ENCODE data around the gene PTRHD1.

The PTRHD1 gene

GRCh38 chr2:24756789-24757188 is 36.4 kb downstream of the PTRHD1 start:
- Histone ChIP-seq H3K36me3 (ENCODE audit: insufficient read depth, low read length) (no peaks in the 10 kb centered on the region), H3K4me3 (ENCODE audit: low read depth, low read length) (no peak overlapping the region)

DNA sequence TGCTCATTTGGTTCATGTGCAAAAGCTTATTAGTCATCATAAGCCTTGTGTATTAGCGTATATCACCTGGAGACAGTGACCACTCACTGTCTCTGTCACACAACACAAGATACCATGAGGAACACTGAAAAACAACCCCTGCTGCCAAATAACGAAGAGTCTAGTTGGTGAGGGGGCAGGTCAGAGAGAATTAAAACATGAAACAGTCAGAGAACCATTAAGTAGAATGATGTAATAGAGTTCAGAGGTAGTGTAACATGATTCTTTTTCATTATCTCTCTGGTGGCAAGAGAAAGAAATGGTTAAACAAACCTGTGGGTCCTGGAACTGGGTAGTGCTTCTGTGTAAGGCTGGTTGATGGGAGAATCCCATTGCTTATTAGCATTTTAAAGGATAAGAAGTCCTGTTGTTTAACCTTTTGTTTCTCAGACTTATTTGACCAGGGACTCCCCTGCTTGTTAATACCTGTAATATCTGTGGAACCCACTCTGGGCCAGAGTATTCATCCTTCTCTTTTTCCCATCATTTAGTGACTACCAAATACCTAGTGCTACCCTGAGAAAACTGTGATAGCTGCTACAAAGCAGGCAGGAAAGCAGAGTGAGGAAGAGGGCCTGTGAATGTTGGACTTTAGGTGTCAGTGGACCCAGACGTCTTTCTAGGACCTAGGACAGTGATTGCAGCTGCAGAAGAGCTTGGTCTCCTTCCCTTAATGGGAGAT is 38.0 kb downstream of the PTRHD1 start:
- Histone ChIP-seq H2AFZ (ENCODE audit: low read length, unreplicated experiment) (no peak overlapping the region), H3K79me2 (ENCODE audit: control insufficient read depth, insufficient read depth, low read length, unreplicated experiment) (no peaks in the 10 kb centered on the region), H3K4me1 (ENCODE audit: control insufficient read depth, insufficient read depth, low read length, unreplicated experiment) (no peaks in the 10 kb centered on the region), H3K4me3 (ENCODE audit: low read depth, low read length) (no peak overlapping the region), H3K27ac (ENCODE audit: low read depth, low read length) (no peak overlapping the region), H3K36me3 (ENCODE audit: insufficient read depth, low read length) (no peaks in the 10 kb centered on the region), H3K27me3 (ENCODE audit: insufficient read depth, low read length) (no peaks in the 10 kb centered on the region)

More at GRCh38 chr2:24756789-24757188, 36.4 kb downstream of the PTRHD1 start:
- Histone ChIP-seq H2AFZ (ENCODE audit: low read length, unreplicated experiment) (no peak overlapping the region), H3K27ac (ENCODE audit: low read depth, low read length) (no peak overlapping the region), H3K79me2 (ENCODE audit: control insufficient read depth, insufficient read depth, low read length, unreplicated experiment) (no peaks in the 10 kb centered on the region), H3K4me1 (ENCODE audit: control insufficient read depth, insufficient read depth, low read length, unreplicated experiment) (no peaks in the 10 kb centered on the region), H3K27me3 (ENCODE audit: insufficient read depth, low read length) (no peaks in the 10 kb centered on the region)

DNA sequence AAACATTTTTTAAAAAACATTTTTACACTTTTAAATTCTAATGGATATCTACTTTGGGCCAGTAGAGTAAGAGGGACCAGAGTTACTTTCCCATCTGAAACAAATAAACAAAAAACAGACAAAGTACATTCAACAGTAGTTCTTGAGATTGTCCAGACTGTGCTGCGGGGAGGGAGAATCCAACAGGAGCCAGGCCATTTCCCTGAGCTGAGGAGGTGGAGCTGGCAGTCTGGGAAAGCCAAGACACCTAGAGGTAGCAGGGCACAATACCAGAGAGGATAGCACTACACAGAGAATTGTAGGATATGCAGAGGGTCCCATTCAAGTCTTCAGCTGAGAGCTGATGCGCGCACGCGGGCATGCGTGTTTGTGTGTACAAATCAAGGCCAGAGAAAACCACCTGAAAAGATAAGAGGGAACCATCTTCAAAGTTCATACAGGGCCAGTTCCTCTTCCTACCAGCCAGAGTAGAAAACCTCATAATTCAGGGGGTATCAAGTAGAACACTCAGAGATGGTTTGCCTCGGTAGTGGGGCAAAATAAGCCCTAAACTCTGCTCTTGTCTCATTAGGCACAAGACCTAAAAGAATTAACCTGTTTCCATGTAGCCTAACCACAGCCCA is 44.0 kb downstream of the PTRHD1 start:
- Histone ChIP-seq H3K27me3 (ENCODE audit: insufficient read depth, low read length) (no peaks in the 10 kb centered on the region), H3K36me3 (ENCODE audit: insufficient read depth, low read length) (no peaks in the 10 kb centered on the region), H2AFZ (ENCODE audit: low read length, unreplicated experiment) (no peak overlapping the region), H3K27ac (ENCODE audit: low read depth, low read length) (no peak overlapping the region), H3K79me2 (ENCODE audit: control insufficient read depth, insufficient read depth, low read length, unreplicated experiment) (no peaks in the 10 kb centered on the region), H3K4me1 (ENCODE audit: control insufficient read depth, insufficient read depth, low read length, unreplicated experiment) (no peaks in the 10 kb centered on the region), H3K4me3 (ENCODE audit: low read depth, low read length) (no peak overlapping the region)

GRCh38 chr2:24747299-24747698 is 45.9 kb downstream of the PTRHD1 start:
- Histone ChIP-seq H2AFZ (ENCODE audit: low read length, unreplicated experiment) (no peak overlapping the region), H3K79me2 (ENCODE audit: control insufficient read depth, insufficient read depth, low read length, unreplicated experiment) (no peaks in the 10 kb centered on the region), H3K27ac (ENCODE audit: low read depth, low read length) (no peak overlapping the region), H3K4me3 (ENCODE audit: low read depth, low read length) (no peak overlapping the region), H3K4me1 (ENCODE audit: control insufficient read depth, insufficient read depth, low read length, unreplicated experiment) (no peaks in the 10 kb centered on the region), H3K36me3 (ENCODE audit: insufficient read depth, low read length) (no peaks in the 10 kb centered on the region), H3K27me3 (ENCODE audit: insufficient read depth, low read length) (no peaks in the 10 kb centered on the region)

DNA sequence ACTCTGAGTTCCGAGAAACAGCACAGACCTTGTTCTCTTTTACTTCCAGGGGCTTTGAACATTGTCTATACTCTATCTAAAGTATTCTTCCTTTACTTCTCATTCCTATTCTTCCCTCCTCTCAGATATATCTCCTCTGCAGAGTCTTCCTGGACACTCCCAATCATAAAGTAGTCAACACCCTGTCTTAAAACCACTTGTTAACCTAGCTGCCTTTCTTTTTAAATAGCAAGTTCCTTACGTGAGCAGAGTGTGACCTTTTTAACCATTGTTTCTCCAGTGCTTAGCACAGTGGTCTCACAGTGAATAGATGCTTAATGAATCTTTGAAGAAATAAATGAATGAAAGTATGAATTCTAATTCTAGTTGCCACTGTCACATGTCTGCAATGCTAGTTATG is 47.4 kb downstream of the PTRHD1 start:
- Histone ChIP-seq H2AFZ (ENCODE audit: low read length, unreplicated experiment) (no peak overlapping the region), H3K79me2 (ENCODE audit: control insufficient read depth, insufficient read depth, low read length, unreplicated experiment) (no peaks in the 10 kb centered on the region), H3K36me3 (ENCODE audit: insufficient read depth, low read length) (0 out of 2 replicates have a peak, but pooled peaks cover 4% of the 10 kb centered on the region), H3K27me3 (ENCODE audit: insufficient read depth, low read length) (no peaks in the 10 kb centered on the region), H3K27ac (ENCODE audit: low read depth, low read length) (no peak overlapping the region), H3K4me3 (ENCODE audit: low read depth, low read length) (no peak overlapping the region), H3K4me1 (ENCODE audit: control insufficient read depth, insufficient read depth, low read length, unreplicated experiment) (no peaks in the 10 kb centered on the region)

- Histone ChIP-seq H3K4me1 (ENCODE audit: control insufficient read depth, insufficient read depth, low read length, unreplicated experiment) (peaks cover 4% of the 10 kb centered on the region), H3K79me2 (ENCODE audit: control insufficient read depth, insufficient read depth, low read length, unreplicated experiment) (no peaks in the 10 kb centered on the region), H3K27me3 (ENCODE audit: insufficient read depth, low read length) (no peaks in the 10 kb centered on the region), H2AFZ (ENCODE audit: low read length, unreplicated experiment) (no peak overlapping the region), H3K27ac (ENCODE audit: low read depth, low read length) (no peak overlapping the region), H3K36me3 (ENCODE audit: insufficient read depth, low read length) (0 out of 2 replicates have a peak, but pooled peaks cover 4% of the 10 kb centered on the region), H3K4me3 (ENCODE audit: low read depth, low read length) (no peak overlapping the region)
Observed at GRCh38 chr2:24744356-24744755, 48.8 kb downstream of the PTRHD1 start.

DNA sequence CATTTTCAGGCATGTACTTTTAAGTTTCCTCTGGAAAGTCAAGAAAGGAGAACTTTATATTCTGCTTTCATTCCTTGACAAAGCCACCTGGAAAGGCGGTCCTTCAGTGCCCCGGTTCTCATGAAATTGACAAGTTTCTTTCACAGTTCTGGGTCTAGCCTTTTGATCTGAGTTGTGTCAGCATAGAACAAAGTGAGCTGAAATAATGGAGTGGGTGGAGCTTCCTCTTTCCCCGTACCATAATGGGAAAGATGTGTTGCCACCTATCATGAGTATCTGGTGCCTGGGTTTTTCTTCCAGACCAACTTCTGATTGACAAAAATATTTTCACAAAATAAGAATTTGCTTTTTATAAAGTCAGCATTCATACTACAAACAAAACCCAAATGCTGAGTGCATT is 49.3 kb downstream of the PTRHD1 start:
- no peak overlapping the region for H2AFZ ChIP-seq (ENCODE audit: low read length, unreplicated experiment)
- H3K4me3 ChIP-seq (ENCODE audit: low read depth, low read length): no peak overlapping the region
- H3K4me1 ChIP-seq (ENCODE audit: control insufficient read depth, insufficient read depth, low read length, unreplicated experiment): peaks cover 5% of the 10 kb centered on the region
- no peaks in the 10 kb centered on the region for H3K27me3 ChIP-seq (ENCODE audit: insufficient read depth, low read length)
- H3K36me3 ChIP-seq (ENCODE audit: insufficient read depth, low read length): 0 out of 2 replicates have a peak, but pooled peaks cover 4% of the 10 kb centered on the region
- H3K27ac ChIP-seq (ENCODE audit: low read depth, low read length): no peak overlapping the region
- H3K79me2 ChIP-seq (ENCODE audit: control insufficient read depth, insufficient read depth, low read length, unreplicated experiment): no peaks in the 10 kb centered on the region

- no peak overlapping the region for H2AFZ ChIP-seq (ENCODE audit: low read length, unreplicated experiment)
- H3K36me3 ChIP-seq (ENCODE audit: insufficient read depth, low read length): 0 out of 2 replicates have a peak, but pooled peaks cover 4% of the 10 kb centered on the region
Observed at GRCh38 chr2:24742730-24743129, 50.5 kb downstream of the PTRHD1 start.

GRCh38 chr2:24740142-24740541 is 53.0 kb downstream of the PTRHD1 start:
- H3K36me3 ChIP-seq (ENCODE audit: insufficient read depth, low read length): 0 out of 2 replicates have a peak, but pooled peaks cover 4% of the 10 kb centered on the region
- peaks cover 5% of the 10 kb centered on the region for H3K4me1 ChIP-seq (ENCODE audit: control insufficient read depth, insufficient read depth, low read length, unreplicated experiment)
- H3K27me3 ChIP-seq (ENCODE audit: insufficient read depth, low read length): no peaks in the 10 kb centered on the region

More at GRCh38 chr2:24742730-24743129, 50.5 kb downstream of the PTRHD1 start:
- Histone ChIP-seq H3K4me3 (ENCODE audit: low read depth, low read length) (no peak overlapping the region), H3K27ac (ENCODE audit: low read depth, low read length) (no peak overlapping the region), H3K4me1 (ENCODE audit: control insufficient read depth, insufficient read depth, low read length, unreplicated experiment) (peaks cover 5% of the 10 kb centered on the region), H3K79me2 (ENCODE audit: control insufficient read depth, insufficient read depth, low read length, unreplicated experiment) (no peaks in the 10 kb centered on the region), H3K27me3 (ENCODE audit: insufficient read depth, low read length) (no peaks in the 10 kb centered on the region)

More at GRCh38 chr2:24740142-24740541, 53.0 kb downstream of the PTRHD1 start:
- H3K4me3 ChIP-seq (ENCODE audit: low read depth, low read length): no peak overlapping the region
- H2AFZ ChIP-seq (ENCODE audit: low read length, unreplicated experiment): no peak overlapping the region
- H3K27ac ChIP-seq (ENCODE audit: low read depth, low read length): no peak overlapping the region
- H3K79me2 ChIP-seq (ENCODE audit: control insufficient read depth, insufficient read depth, low read length, unreplicated experiment): no peaks in the 10 kb centered on the region

Data from ACC112 (cell line).